Measurements from ENCODE around the gene CNTNAP5.

CNTNAP5 gene

GRCh38 chr2:124178719-124179118 lies 153.6 kb downstream of the CNTNAP5 start:
- no peaks in the 10 kb centered on the region for H3K79me2 ChIP-seq (ENCODE audit: control insufficient read depth, insufficient read depth, low read length)
- H3K9ac ChIP-seq (ENCODE audit: low read length) = no peak overlapping the region
- no CpG with 5 or more reads among the region's 1 CpG for WGBS (ENCODE audit: extremely low coverage, insufficient coverage, low lambda C conversion rate)
- no peak overlapping the region for H3K27ac ChIP-seq (ENCODE audit: low read depth, low read length)
- H3K4me1 ChIP-seq (ENCODE audit: control insufficient read depth, low read depth, low read length) = no peaks in the 10 kb centered on the region
- H4K5ac ChIP-seq (ENCODE audit: low read length) = no peak overlapping the region
- no peak overlapping the region for H3K23ac ChIP-seq (ENCODE audit: low read length)
- H3K4me3 ChIP-seq (ENCODE audit: low read length) = no peak overlapping the region
- H4K8ac ChIP-seq (ENCODE audit: low read depth, low read length) = no peak overlapping the region
- no peaks in the 10 kb centered on the region for H3K27me3 ChIP-seq (ENCODE audit: insufficient read depth, low read length, poor library complexity)
- H2BK5ac ChIP-seq (ENCODE audit: low read length) = no peak overlapping the region
- H2AK5ac ChIP-seq (ENCODE audit: low read length) = no peak overlapping the region
- H3K56ac ChIP-seq (ENCODE audit: low read length) = no peak overlapping the region
- H2BK120ac ChIP-seq (ENCODE audit: low read depth, low read length) = no peak overlapping the region
- no peaks in the 10 kb centered on the region for H3K79me1 ChIP-seq (ENCODE audit: low read length)
- H3K36me3 ChIP-seq (ENCODE audit: control insufficient read depth, insufficient read depth, low read length) = no peaks in the 10 kb centered on the region
- no peak overlapping the region for H3K18ac ChIP-seq (ENCODE audit: low read length)
- DNase-seq = no peak
- no peak overlapping the region for H3K4ac ChIP-seq (ENCODE audit: low read depth, low read length)
- H3K4me2 ChIP-seq (ENCODE audit: low read length) = no peak overlapping the region
- H2BK15ac ChIP-seq (replicated peaks; ENCODE audit: low read depth) = no peak overlapping the region

DNA sequence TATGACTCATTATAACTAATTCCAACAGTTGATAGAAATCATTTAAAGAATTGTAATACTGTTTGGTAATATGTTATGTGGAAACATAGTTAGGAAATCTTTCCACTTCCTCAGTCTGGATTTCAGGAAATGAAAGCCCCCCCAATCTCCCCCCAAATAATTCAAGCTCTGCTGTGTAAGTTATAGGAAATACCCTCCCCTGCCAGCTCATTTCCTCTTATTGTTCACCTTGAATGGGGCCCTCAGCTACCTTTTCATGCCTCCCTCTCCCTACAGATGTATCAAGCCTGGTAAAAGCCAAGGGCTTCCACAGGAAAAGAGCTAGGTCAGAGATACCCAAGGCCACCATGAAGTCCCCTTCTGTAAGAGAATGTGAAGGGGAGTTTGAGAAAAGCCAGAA lies 155.5 kb downstream of the CNTNAP5 start:
- Histone ChIP-seq H3K36me3 (ENCODE audit: control insufficient read depth, insufficient read depth, low read length) (no peaks in the 10 kb centered on the region), H2BK120ac (ENCODE audit: low read depth, low read length) (no peak overlapping the region), H3K4me3 (ENCODE audit: low read length) (no peak overlapping the region), H2AK5ac (ENCODE audit: low read length) (no peak overlapping the region), H3K18ac (ENCODE audit: low read length) (no peak overlapping the region), H3K9ac (ENCODE audit: low read length) (no peak overlapping the region), H2BK15ac (replicated peaks; ENCODE audit: low read depth) (no peak overlapping the region), H3K56ac (ENCODE audit: low read length) (no peak overlapping the region), H4K8ac (ENCODE audit: low read depth, low read length) (no peak overlapping the region), H3K27ac (ENCODE audit: low read depth, low read length) (no peak overlapping the region), H3K23ac (ENCODE audit: low read length) (no peak overlapping the region), H3K79me1 (ENCODE audit: low read length) (no peaks in the 10 kb centered on the region), H2BK5ac (ENCODE audit: low read length) (no peak overlapping the region), H3K27me3 (ENCODE audit: insufficient read depth, low read length, poor library complexity) (no peaks in the 10 kb centered on the region), H3K4me1 (ENCODE audit: control insufficient read depth, low read depth, low read length) (no peaks in the 10 kb centered on the region), H4K5ac (ENCODE audit: low read length) (no peak overlapping the region), H3K4ac (ENCODE audit: low read depth, low read length) (no peak overlapping the region), H3K79me2 (ENCODE audit: control insufficient read depth, insufficient read depth, low read length) (no peaks in the 10 kb centered on the region), H3K4me2 (ENCODE audit: low read length) (no peak overlapping the region)
- DNase-seq = no peak

- Histone ChIP-seq H3K4me3 (ENCODE audit: low read length) (no peak overlapping the region), H3K18ac (ENCODE audit: low read length) (no peak overlapping the region), H4K8ac (ENCODE audit: low read depth, low read length) (no peak overlapping the region), H3K23ac (ENCODE audit: low read length) (no peak overlapping the region), H3K4me1 (ENCODE audit: control insufficient read depth, low read depth, low read length) (no peaks in the 10 kb centered on the region), H3K27me3 (ENCODE audit: insufficient read depth, low read length, poor library complexity) (no peaks in the 10 kb centered on the region), H2BK5ac (ENCODE audit: low read length) (no peak overlapping the region), H3K36me3 (ENCODE audit: control insufficient read depth, insufficient read depth, low read length) (no peaks in the 10 kb centered on the region), H3K4me2 (ENCODE audit: low read length) (no peak overlapping the region), H2BK120ac (ENCODE audit: low read depth, low read length) (no peak overlapping the region), H3K79me2 (ENCODE audit: control insufficient read depth, insufficient read depth, low read length) (no peaks in the 10 kb centered on the region), H2AK5ac (ENCODE audit: low read length) (no peak overlapping the region), H3K27ac (ENCODE audit: low read depth, low read length) (no peak overlapping the region), H3K79me1 (ENCODE audit: low read length) (no peaks in the 10 kb centered on the region), H2BK15ac (replicated peaks; ENCODE audit: low read depth) (no peak overlapping the region), H3K56ac (ENCODE audit: low read length) (no peak overlapping the region), H4K5ac (ENCODE audit: low read length) (no peak overlapping the region), H3K9ac (ENCODE audit: low read length) (no peak overlapping the region), H3K4ac (ENCODE audit: low read depth, low read length) (no peak overlapping the region)
- WGBS (ENCODE audit: extremely low coverage, insufficient coverage, low lambda C conversion rate) = no CpG with 5 or more reads among the region's 1 CpG
- no peak for DNase-seq
Measured at GRCh38 chr2:124186801-124187200, 161.7 kb downstream of the CNTNAP5 start.

DNA sequence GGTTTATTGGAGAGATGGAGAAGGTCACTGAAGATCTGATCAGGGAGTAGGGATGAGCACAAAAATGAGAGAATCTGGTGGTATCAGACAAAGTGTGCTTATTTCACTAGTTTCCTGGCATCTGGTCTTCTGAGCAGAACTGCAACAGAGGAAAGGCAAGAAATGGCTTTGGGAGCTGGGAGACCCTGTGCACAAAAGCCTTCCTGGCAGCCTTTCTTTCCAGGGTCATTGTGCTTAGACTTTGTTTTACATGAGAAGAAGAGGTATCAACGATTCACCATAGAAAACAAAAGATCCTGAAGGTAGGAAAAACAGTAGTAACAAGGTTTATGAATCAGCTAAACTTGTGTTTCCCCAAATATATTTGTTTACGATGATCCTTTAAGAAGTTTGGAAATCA lies 162.9 kb downstream of the CNTNAP5 start:
- Histone ChIP-seq H2BK15ac (replicated peaks; ENCODE audit: low read depth) (no peak overlapping the region), H3K79me2 (ENCODE audit: control insufficient read depth, insufficient read depth, low read length) (no peaks in the 10 kb centered on the region), H3K36me3 (ENCODE audit: control insufficient read depth, insufficient read depth, low read length) (no peaks in the 10 kb centered on the region), H3K79me1 (ENCODE audit: low read length) (no peaks in the 10 kb centered on the region), H3K23ac (ENCODE audit: low read length) (no peak overlapping the region), H3K18ac (ENCODE audit: low read length) (no peak overlapping the region), H4K5ac (ENCODE audit: low read length) (no peak overlapping the region), H3K27ac (ENCODE audit: low read depth, low read length) (no peak overlapping the region), H3K56ac (ENCODE audit: low read length) (no peak overlapping the region), H4K8ac (ENCODE audit: low read depth, low read length) (no peak overlapping the region), H2AK5ac (ENCODE audit: low read length) (no peak overlapping the region), H2BK120ac (ENCODE audit: low read depth, low read length) (no peak overlapping the region), H3K4me2 (ENCODE audit: low read length) (no peak overlapping the region), H3K4me3 (ENCODE audit: low read length) (no peak overlapping the region), H3K4ac (ENCODE audit: low read depth, low read length) (no peak overlapping the region), H3K27me3 (ENCODE audit: insufficient read depth, low read length, poor library complexity) (no peaks in the 10 kb centered on the region), H3K4me1 (ENCODE audit: control insufficient read depth, low read depth, low read length) (no peaks in the 10 kb centered on the region), H2BK5ac (ENCODE audit: low read length) (no peak overlapping the region), H3K9ac (ENCODE audit: low read length) (no peak overlapping the region)
- no CpG with 5 or more reads among the region's 2 CpGs for WGBS (ENCODE audit: extremely low coverage, insufficient coverage, low lambda C conversion rate)
- DNase-seq = no peak

DNA sequence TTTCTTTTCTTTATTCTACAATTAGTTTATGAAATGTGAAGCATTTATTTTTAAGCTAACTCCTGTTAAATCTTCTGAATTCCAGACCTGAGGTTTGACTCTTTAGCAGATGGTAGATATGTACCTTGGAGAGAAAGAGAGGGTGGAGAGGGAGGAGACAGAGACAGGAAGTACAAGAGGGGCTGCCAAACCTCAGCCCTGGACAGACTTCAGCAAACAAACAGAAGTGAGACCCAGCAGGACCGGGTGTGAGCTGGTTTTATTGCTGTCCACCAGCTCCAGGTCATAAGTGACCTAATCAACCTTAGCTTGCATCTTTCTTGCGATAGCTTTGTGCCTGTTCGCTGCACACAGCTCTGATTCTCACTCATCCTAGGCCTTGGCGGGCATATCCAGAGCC lies 168.6 kb downstream of the CNTNAP5 start:
- Histone ChIP-seq H3K4me1 (ENCODE audit: control insufficient read depth, low read depth, low read length) (no peaks in the 10 kb centered on the region), H3K9ac (ENCODE audit: low read length) (no peak overlapping the region), H2BK120ac (ENCODE audit: low read depth, low read length) (no peak overlapping the region), H3K23ac (ENCODE audit: low read length) (no peak overlapping the region), H2AK5ac (ENCODE audit: low read length) (no peak overlapping the region), H3K4me3 (ENCODE audit: low read length) (no peak overlapping the region), H3K4me2 (ENCODE audit: low read length) (no peak overlapping the region), H3K79me1 (ENCODE audit: low read length) (no peaks in the 10 kb centered on the region), H4K5ac (ENCODE audit: low read length) (no peak overlapping the region), H3K27me3 (ENCODE audit: insufficient read depth, low read length, poor library complexity) (no peaks in the 10 kb centered on the region), H3K79me2 (ENCODE audit: control insufficient read depth, insufficient read depth, low read length) (no peaks in the 10 kb centered on the region), H2BK15ac (replicated peaks; ENCODE audit: low read depth) (no peak overlapping the region), H3K56ac (ENCODE audit: low read length) (no peak overlapping the region), H4K8ac (ENCODE audit: low read depth, low read length) (no peak overlapping the region), H3K36me3 (ENCODE audit: control insufficient read depth, insufficient read depth, low read length) (no peaks in the 10 kb centered on the region), H3K27ac (ENCODE audit: low read depth, low read length) (no peak overlapping the region), H3K18ac (ENCODE audit: low read length) (no peak overlapping the region), H2BK5ac (ENCODE audit: low read length) (no peak overlapping the region), H3K4ac (ENCODE audit: low read depth, low read length) (no peak overlapping the region)
- no peak for DNase-seq
- WGBS (ENCODE audit: extremely low coverage, insufficient coverage, low lambda C conversion rate) = no CpG with 5 or more reads among the region's 4 CpGs

GRCh38 chr2:124201713-124202112 lies 176.6 kb downstream of the CNTNAP5 start:
- Histone ChIP-seq H2BK120ac (ENCODE audit: low read depth, low read length) (no peak overlapping the region), H3K23ac (ENCODE audit: low read length) (no peak overlapping the region), H3K4ac (ENCODE audit: low read depth, low read length) (no peak overlapping the region), H2AK5ac (ENCODE audit: low read length) (no peak overlapping the region), H3K4me1 (ENCODE audit: control insufficient read depth, low read depth, low read length) (no peaks in the 10 kb centered on the region), H3K9ac (ENCODE audit: low read length) (no peak overlapping the region), H3K27me3 (ENCODE audit: insufficient read depth, low read length, poor library complexity) (no peaks in the 10 kb centered on the region), H3K36me3 (ENCODE audit: control insufficient read depth, insufficient read depth, low read length) (no peaks in the 10 kb centered on the region), H3K4me2 (ENCODE audit: low read length) (no peak overlapping the region), H3K79me1 (ENCODE audit: low read length) (no peaks in the 10 kb centered on the region), H3K79me2 (ENCODE audit: control insufficient read depth, insufficient read depth, low read length) (no peaks in the 10 kb centered on the region), H2BK5ac (ENCODE audit: low read length) (no peak overlapping the region), H3K18ac (ENCODE audit: low read length) (no peak overlapping the region), H2BK15ac (replicated peaks; ENCODE audit: low read depth) (no peak overlapping the region), H4K5ac (ENCODE audit: low read length) (no peak overlapping the region), H4K8ac (ENCODE audit: low read depth, low read length) (no peak overlapping the region), H3K27ac (ENCODE audit: low read depth, low read length) (no peak overlapping the region), H3K56ac (ENCODE audit: low read length) (no peak overlapping the region), H3K4me3 (ENCODE audit: low read length) (no peak overlapping the region)
- no CpG with 5 or more reads among the region's 2 CpGs for WGBS (ENCODE audit: extremely low coverage, insufficient coverage, low lambda C conversion rate)
- DNase-seq = no peak
